Ovary (tissue), 9 donors: ENCODE results near the gene TJP2. TPM values are rescaled to one million over a fixed set of nuclear protein-coding genes. Genes with fewer than 3 reads are reported as not detected.

Source experiments
- DNase-seq, 5 donors: peaks; one replicate each; pipeline ENCODE4 v3.0.0-alpha.2; 2019 to 2020
- H3K27ac ChIP-seq, 2 donors: fragments of 200-600 bp; one replicate each; pipeline versions ENCODE4 v1.5.1 to v1.8.0; 2019 to 2022
- H3K27me3 ChIP-seq: fragments of 200-600 bp; one replicate; pipeline ENCODE4 v1.8.0; 2022
- H3K36me3 ChIP-seq: fragments of 200-600 bp; sonication (generic); one replicate; pipeline ENCODE4 v1.5.1; 2019
- H3K4me1 ChIP-seq: one replicate; pipeline ENCODE4 v1.8.1; 2013; ENCODE audit warnings: mild to moderate bottlenecking, moderate library complexity; ENCODE audit not compliant: insufficient read depth
- H3K4me3 ChIP-seq: fragments of 200-600 bp; sonication (generic); one replicate; pipeline ENCODE4 v1.5.1; 2017
- H3K9me3 ChIP-seq, 2 donors: fragments of 200-600 bp in 1 of 2; sonication (generic) in 1 of 2; one replicate each; pipeline versions ENCODE4 v1.5.1 to v1.8.1; 2013 to 2019; ENCODE audit warnings: mild to moderate bottlenecking in 1 of 2, moderate library complexity in 1 of 2
- EP300 ChIP-seq: sonication (generic); formaldehyde crosslinking; IDR thresholded peaks from one replicate; pipeline ENCODE4 v1.6.1; 2017; ENCODE audit warnings: antibody characterized with exemption
- POLR2A ChIP-seq: fragments of 450-650 bp; IDR thresholded peaks from one replicate; pipeline ENCODE4 v1.6.1; 2017; ENCODE audit warnings: antibody characterized with exemption, mild to moderate bottlenecking, moderate library complexity
- WGBS, 3 donors: extraction: QIAGEN DNeasy Blood & Tissue Kit in 1 of 3; methylation state at CpG; one replicate each; pipeline versions ENCODE4 v1.1.5 to v1.1.7; 2013 to 2017; 5-methylcytosine and 5-hydroxymethylcytosine counted together
- intact Hi-C, 4 donors: fragments of 100-400 bp; cut with DNase I; formaldehyde crosslinking; loops; one replicate each; pipeline versions ENCODE4 v1.11.0 to v1.15.1; 2022 to 2023
- polyA plus RNA-seq, 2 donors: library from polyadenylated mRNA; stranded (reverse); fragments of 200-250 nt in 1 of 2; fragments of 350-450 nt in 1 of 2; fragmentation: Illumina TruSeq in 1 of 2; extraction: RNeasy Lipid Tissue Mini Kit (QIAGEN cat#74804) in 1 of 2; gene quantifications; one replicate each; pipeline ENCODE4 v1.2.3, GENCODE V29; 2013 to 2014
- total RNA-seq, 7 donors: library from RNA; depleted of rRNA in 2 of 7; stranded (reverse); fragments of >200 nt in 2 of 7; fragmentation: NEBNext Ultra II Directional in 3 of 7; extraction: Animal tissue kit (Norgen Biotek cat#: 25700) in 3 of 7; gene quantifications; one replicate each; pipeline versions ENCODE4 v1.1.0 to v1.2.4, GENCODE V29; 2016 to 2023
- TF ChIP-seq, protein P1 (sequence below), 3 donors: fragments of 450-650 bp in 2 of 3; fragments of 200-600 bp in 1 of 3; IDR thresholded peaks; one replicate each; pipeline versions ENCODE4 v1.5.1 to v1.8.0; 2016 to 2022; ENCODE audit warnings: antibody characterized with exemption in 3 of 3, mild to moderate bottlenecking in 1 of 3
- donor health status: DM: no; HTN: no; CAD: no; lungs with moderate emphysema.
- donor health status: DM: no; HTN: no; CAD: no.
- donor health status: Bipolar disorder and iron deficiency.
- donor health status: DM: yes; HTN: yes; CAD: no.
- donor health status: DM: no; HTN: no; CAD: no.
- donor health status: DM: yes; HTN: yes; CAD: no.

The TJP2 gene
- total and polyA plus RNA-seq, 9 donors = 40.5 to 143 (median 68.5) TPM

DNA sequence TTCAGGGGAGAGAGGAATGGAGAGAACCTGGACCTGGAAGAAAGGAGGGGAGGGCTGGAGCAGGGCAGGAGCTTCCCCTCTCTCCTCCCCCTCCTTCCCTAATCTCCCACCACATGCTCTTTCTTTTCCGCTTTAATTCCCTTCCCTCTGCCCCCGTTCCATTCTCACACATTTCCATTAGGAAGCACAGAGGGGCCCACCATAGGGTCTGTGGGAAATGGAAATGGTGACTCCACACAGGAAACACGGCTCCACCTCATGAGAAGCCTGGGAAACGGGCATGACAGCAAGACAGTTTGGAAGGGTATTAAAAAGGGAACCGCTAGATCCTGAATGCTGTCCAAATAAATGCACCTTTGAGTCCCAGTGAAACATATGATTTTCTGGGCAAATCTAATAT lies 86.1 kb downstream of the TJP2 start:
- TF ChIP-seq, protein P1, sequence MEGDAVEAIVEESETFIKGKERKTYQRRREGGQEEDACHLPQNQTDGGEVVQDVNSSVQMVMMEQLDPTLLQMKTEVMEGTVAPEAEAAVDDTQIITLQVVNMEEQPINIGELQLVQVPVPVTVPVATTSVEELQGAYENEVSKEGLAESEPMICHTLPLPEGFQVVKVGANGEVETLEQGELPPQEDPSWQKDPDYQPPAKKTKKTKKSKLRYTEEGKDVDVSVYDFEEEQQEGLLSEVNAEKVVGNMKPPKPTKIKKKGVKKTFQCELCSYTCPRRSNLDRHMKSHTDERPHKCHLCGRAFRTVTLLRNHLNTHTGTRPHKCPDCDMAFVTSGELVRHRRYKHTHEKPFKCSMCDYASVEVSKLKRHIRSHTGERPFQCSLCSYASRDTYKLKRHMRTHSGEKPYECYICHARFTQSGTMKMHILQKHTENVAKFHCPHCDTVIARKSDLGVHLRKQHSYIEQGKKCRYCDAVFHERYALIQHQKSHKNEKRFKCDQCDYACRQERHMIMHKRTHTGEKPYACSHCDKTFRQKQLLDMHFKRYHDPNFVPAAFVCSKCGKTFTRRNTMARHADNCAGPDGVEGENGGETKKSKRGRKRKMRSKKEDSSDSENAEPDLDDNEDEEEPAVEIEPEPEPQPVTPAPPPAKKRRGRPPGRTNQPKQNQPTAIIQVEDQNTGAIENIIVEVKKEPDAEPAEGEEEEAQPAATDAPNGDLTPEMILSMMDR (IDR thresholded peaks at IDR 0.05) = no peak
- TF ChIP-seq EP300 = no peak
- TF ChIP-seq POLR2A = no peak
- Histone ChIP-seq H3K9me3 (no peaks in the 10 kb centered on the region), H3K4me3 (no peak overlapping the region), H3K27ac (no peak overlapping the region), H3K4me1 (no peaks in the 10 kb centered on the region), H3K36me3 (no peaks in the 10 kb centered on the region), H3K27me3 (no peaks in the 10 kb centered on the region)
- 60 to 66% (median 60%) methylated on average over 5 of the region's 5 CpGs for WGBS, 3 donors
- DNase-seq = no peak
- intact Hi-C loops = no loop called here

DNA sequence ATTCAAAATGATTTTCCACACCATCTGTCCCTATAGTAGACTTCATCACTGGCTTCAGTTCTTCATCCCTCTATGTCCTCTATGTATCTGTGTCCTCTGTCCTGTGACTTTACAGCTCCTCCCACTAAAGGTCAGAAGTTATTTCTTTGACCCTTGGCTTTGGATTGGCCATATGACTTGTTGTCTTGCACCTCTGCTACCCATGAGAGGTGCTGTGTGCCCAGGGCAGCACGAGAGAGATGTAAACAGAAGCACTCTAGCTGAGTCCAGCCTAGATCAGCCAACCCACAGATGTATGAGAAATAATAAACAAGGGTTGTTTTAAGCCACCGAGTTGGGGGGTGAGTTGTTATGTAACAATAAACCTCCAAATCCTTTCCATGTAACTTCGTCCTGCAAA lies 87.6 kb downstream of the TJP2 start:
- TF ChIP-seq, protein P1 (IDR thresholded peaks at IDR 0.05) = no peak
- TF ChIP-seq POLR2A (no peak), EP300 (no peak)
- Histone ChIP-seq H3K36me3 (no peaks in the 10 kb centered on the region), H3K9me3 (no peaks in the 10 kb centered on the region), H3K27ac (no peak overlapping the region), H3K27me3 (no peaks in the 10 kb centered on the region), H3K4me3 (no peak overlapping the region), H3K4me1 (no peaks in the 10 kb centered on the region)
- 61 to 70% (median 64%) methylated on average over 3 of the region's 3 CpGs for WGBS, 3 donors
- intact Hi-C loops = no loop called here
- DNase-seq = no peak

DNA sequence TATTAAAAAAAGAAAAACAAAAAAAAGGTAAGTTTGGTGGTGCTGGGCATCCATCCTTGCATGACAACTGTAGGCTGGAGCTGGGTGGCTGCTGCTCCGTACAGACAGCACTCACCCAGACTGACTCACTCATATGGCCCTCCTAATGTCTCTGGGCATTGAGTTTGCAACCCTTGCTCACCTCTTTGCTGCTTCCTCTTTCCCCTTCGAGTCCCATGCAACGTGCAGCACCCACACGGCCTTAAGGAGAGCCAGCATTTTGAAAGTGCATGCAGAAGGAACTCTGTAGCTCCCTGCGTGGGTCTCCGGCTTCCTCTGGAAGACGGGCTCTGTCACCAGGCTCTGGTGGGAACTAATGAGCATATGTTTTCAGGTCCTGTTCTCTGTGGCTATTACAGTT lies 90.4 kb downstream of the TJP2 start:
- intact Hi-C loops = no loop called here
- no peaks in the 10 kb centered on the region for H3K36me3 ChIP-seq
- TF ChIP-seq, protein P1 (IDR thresholded peaks at IDR 0.05) = no peak
- TF ChIP-seq EP300 (no peak), POLR2A (no peak)
- H3K4me3 ChIP-seq = no peak overlapping the region
- H3K27ac ChIP-seq = no peak overlapping the region
- H3K4me1 ChIP-seq = no peaks in the 10 kb centered on the region
- DNase-seq = no peak
- 72 to 86% (median 78%) methylated on average over 7 of the region's 7 CpGs for WGBS, 3 donors
- no peaks in the 10 kb centered on the region for H3K9me3 ChIP-seq
- H3K27me3 ChIP-seq = no peaks in the 10 kb centered on the region

DNA sequence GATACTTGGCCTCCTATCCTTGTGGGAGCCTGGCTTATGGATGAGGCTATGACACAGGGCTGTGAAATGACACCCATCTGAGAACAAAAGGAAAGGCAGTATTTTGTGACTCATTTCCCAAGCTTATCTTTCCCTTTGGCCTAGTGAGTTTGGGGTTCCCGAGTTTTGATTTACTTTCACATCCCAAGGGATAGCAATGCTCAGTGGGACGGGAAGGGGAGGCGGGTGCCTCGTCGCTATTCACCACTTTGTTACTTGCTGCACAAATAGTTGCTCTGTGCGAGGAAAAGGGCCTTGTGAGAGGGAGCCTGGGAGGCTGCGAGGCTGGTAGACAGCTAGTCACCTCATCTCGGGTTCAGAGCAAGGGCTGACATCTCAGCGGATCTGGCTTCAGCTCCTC lies 91.8 kb downstream of the TJP2 start:
- WGBS, 3 donors = 76 to 80% (median 80%) methylated on average over 9 of the region's 9 CpGs
- no peak for TF ChIP-seq EP300
- no peak for TF ChIP-seq POLR2A
- H3K36me3 ChIP-seq = no peaks in the 10 kb centered on the region
- DNase-seq = no peak
- H3K27ac ChIP-seq = no peak overlapping the region
- H3K9me3 ChIP-seq = no peaks in the 10 kb centered on the region
- no peak overlapping the region for H3K4me3 ChIP-seq
- H3K27me3 ChIP-seq = no peaks in the 10 kb centered on the region
- H3K4me1 ChIP-seq = no peaks in the 10 kb centered on the region
- intact Hi-C loops = no loop called here

DNA sequence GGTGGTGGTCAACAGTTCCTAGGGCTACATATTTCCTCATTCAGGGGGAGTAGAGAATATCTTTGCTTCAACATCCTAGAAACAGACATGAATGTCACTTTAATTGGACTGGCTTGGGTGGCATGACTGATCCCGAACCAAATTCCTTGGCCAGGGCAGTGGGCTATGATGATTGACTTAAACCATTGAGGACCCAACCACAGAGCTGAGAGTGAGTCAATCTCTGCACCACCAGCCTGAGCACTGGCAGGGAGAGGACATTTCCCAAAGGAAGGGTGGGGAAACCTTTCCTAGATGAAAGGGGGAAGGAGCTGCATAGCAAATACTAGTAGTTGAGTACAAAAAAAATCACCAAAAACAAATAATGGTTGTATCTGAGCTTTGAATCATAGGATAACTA lies 98.1 kb downstream of the TJP2 start:
- Histone ChIP-seq H3K27me3 (no peaks in the 10 kb centered on the region), H3K4me3 (no peak overlapping the region), H3K9me3 (peaks cover 0 to 2% of the 10 kb centered on the region in 2 donors), H3K27ac (no peak overlapping the region), H3K4me1 (no peaks in the 10 kb centered on the region), H3K36me3 (no peaks in the 10 kb centered on the region)
- 64 to 86% (median 83%) methylated on average over 1 of the region's 1 CpG for WGBS, 3 donors
- TF ChIP-seq POLR2A (no peak), EP300 (no peak)
- TF ChIP-seq, protein P1 (IDR thresholded peaks at IDR 0.05) = no peak
- intact Hi-C loops = no loop called here
- DNase-seq = no peak
